ENCODE results near the gene MKNK1.

DNA sequence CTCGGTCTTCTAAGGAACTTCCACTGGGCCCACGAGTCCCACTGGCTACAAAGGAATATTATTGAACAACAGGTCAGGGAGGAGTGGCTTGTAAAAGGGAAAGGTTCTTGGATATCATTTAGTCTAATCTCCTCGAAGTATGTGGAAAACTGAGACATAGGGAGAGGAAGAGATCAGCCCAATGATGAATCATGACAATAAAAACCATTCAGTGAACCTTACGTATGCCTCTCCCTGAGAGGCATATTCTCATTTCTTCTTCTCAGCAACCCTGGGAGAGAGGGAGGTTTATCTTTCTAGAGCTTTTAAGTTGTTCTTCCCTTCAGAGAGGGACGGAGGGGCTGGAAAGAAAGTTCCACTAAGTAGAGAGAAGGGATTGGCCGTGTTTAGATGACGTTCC is 17.9 kb upstream of the MKNK1 start:
- TF ChIP-seq POLR2AphosphoS5 (IDR thresholded peaks at IDR 0.05): no peak
- no peak for TF ChIP-seq CTCF (IDR thresholded peaks at IDR 0.05)

Measured in esophagus muscularis mucosa (tissue), 3 donors.